H1 (cell line): ENCODE measurements around the gene TPD52L1. TPM values are rescaled to one million over a fixed set of nuclear protein-coding genes. Genes with fewer than 3 reads are reported as not detected.

Experiments
- CTCF ChIA-PET: fragments of 300-600 bp; sonication (Branson Sonifier 250); formaldehyde crosslinking; loops from one replicate; lab custom pipeline; 2021; ENCODE audit not compliant: partially characterized antibody; lab: Charles Lee
- POLR2A ChIA-PET: fragments of 300-600 bp; sonication (Branson Sonifier 250); formaldehyde crosslinking; loops from one replicate; lab custom pipeline; 2021; ENCODE audit warnings: inconsistent platforms; ENCODE audit not compliant: partially characterized antibody; lab: Charles Lee
- DNase-seq, 2 experiments: peaks; one replicate each; pipeline versions ENCODE4 v3.0.0 to v3.0.0-alpha.2; 2010 to 2022; ENCODE audit warnings: low spot score in 2 of 2, low read depth in 1 of 2, mixed read lengths in 1 of 2
- FAIRE-seq: peaks from 2 replicates; lab custom pipeline; 2011; peaks lifted over from hg19 to GRCh38; lab: Jason Lieb, UNC
- H2AFZ ChIP-seq: 2 replicates; pipeline ENCODE4 v1.8.1; 2012; ENCODE audit warnings: low read length, inconsistent platforms
- H2AK5ac ChIP-seq: 2 replicates; pipeline ENCODE4 v1.6.1; 2013; ENCODE audit warnings: low read depth, low read length
- H2BK120ac ChIP-seq: replicated peaks from 2 replicates; pipeline ENCODE3; 2013; ENCODE audit warnings: low read depth, low read length, inconsistent platforms
- H2BK12ac ChIP-seq: 2 replicates; pipeline ENCODE4 v1.6.1; 2013; ENCODE audit warnings: low read depth, low read length
- H2BK15ac ChIP-seq: 2 replicates; pipeline ENCODE4 v1.6.1; 2013; ENCODE audit warnings: low read length
- H2BK20ac ChIP-seq: 2 replicates; pipeline ENCODE4 v1.6.1; 2013; ENCODE audit warnings: low read length
- H2BK5ac ChIP-seq: 2 replicates; pipeline ENCODE4 v1.6.1; 2013; ENCODE audit warnings: low read depth, low read length
- H3K14ac ChIP-seq: 2 replicates; pipeline ENCODE4 v1.6.1; 2013; ENCODE audit warnings: inconsistent platforms; ENCODE audit not compliant: insufficient read length
- H3K18ac ChIP-seq: 2 replicates; pipeline ENCODE4 v1.6.1; 2013; ENCODE audit warnings: low read length; ENCODE audit errors: extremely low read depth
- H3K23ac ChIP-seq: 2 replicates; pipeline ENCODE4 v1.6.1; 2013; ENCODE audit warnings: inconsistent platforms; ENCODE audit not compliant: insufficient read length
- H3K23me2 ChIP-seq: 2 replicates; pipeline ENCODE4 v1.6.1; 2013; ENCODE audit warnings: low read depth, low read length
- H3K27ac ChIP-seq: 2 replicates; pipeline ENCODE4 v1.6.1; 2011; ENCODE audit warnings: low read depth, low read length, inconsistent platforms
- H3K27me3 ChIP-seq, 4 experiments: replicated peaks in 1 of 4; 1 replicate in 1 of 4; 2 replicates in 3 of 4; pipeline versions ENCODE4 v1.6.1 to v1.8.1; 2011 to 2013; ENCODE audit warnings: low read length in 3 of 4, mild to moderate bottlenecking in 3 of 4, inconsistent platforms in 2 of 4, mixed read lengths in 2 of 4, moderate library complexity in 1 of 4; ENCODE audit not compliant: control insufficient read depth in 3 of 4, insufficient read depth in 3 of 4; ENCODE audit errors: extremely low read depth in 1 of 4
- H3K36me3 ChIP-seq, 4 experiments: 2 replicates each; pipeline versions ENCODE4 v1.6.1 to v1.8.1; 2011 to 2013; ENCODE audit warnings: mild to moderate bottlenecking in 4 of 4, low read length in 3 of 4, moderate library complexity in 2 of 4, control low read depth in 1 of 4, inconsistent platforms in 1 of 4; ENCODE audit not compliant: insufficient read depth in 4 of 4, control insufficient read depth in 2 of 4
- H3K4ac ChIP-seq: replicated peaks from 2 replicates; pipeline ENCODE3; 2013; ENCODE audit warnings: low read length, low read depth, mixed read lengths, inconsistent platforms; ENCODE audit not compliant: insufficient read length
- H3K4me1 ChIP-seq, 4 experiments: replicated peaks in 1 of 4; 1 replicate in 1 of 4; 2 replicates in 3 of 4; pipeline versions ENCODE4 v1.6.1 to v1.8.1; 2011 to 2013; ENCODE audit warnings: low read length in 3 of 4, inconsistent platforms in 2 of 4, mixed read lengths in 1 of 4; ENCODE audit not compliant: insufficient read depth in 4 of 4, control insufficient read depth in 3 of 4
- H3K4me2 ChIP-seq, 2 experiments: 2 replicates each; pipeline versions ENCODE4 v1.6.1 to v1.8.1; 2011 to 2013; ENCODE audit warnings: low read depth in 2 of 2, low read length in 2 of 2, control low read depth in 1 of 2, inconsistent platforms in 1 of 2, mild to moderate bottlenecking in 1 of 2; ENCODE audit not compliant: insufficient read depth in 1 of 2
- H3K4me3 ChIP-seq, 4 experiments: fragments of 200-600, 300-600 bp in 1 of 4; sonication (generic), shearing (Covaris generic), sonication (Bioruptor Twin) in 1 of 4; 2 replicates each; pipeline versions ENCODE4 v1.5.1 to v1.8.1; 2011 to 2016; ENCODE audit warnings: low read length in 4 of 4, low read depth in 3 of 4, control low read depth in 2 of 4, inconsistent platforms in 2 of 4, mild to moderate bottlenecking in 2 of 4, mixed read lengths in 1 of 4, moderate library complexity in 1 of 4; ENCODE audit not compliant: insufficient read depth in 2 of 4; ENCODE audit errors: extremely low read depth in 1 of 4
- H3K56ac ChIP-seq: replicated peaks from 2 replicates; pipeline ENCODE3; 2013; ENCODE audit warnings: low read depth, mild to moderate bottlenecking, mixed read lengths, low read length, inconsistent platforms; ENCODE audit not compliant: insufficient read length
- H3K79me1 ChIP-seq: 2 replicates; pipeline ENCODE4 v1.6.1; 2013; ENCODE audit warnings: low read depth, low read length, control low read depth
- H3K79me2 ChIP-seq, 2 experiments: 2 replicates each; pipeline versions ENCODE4 v1.6.1 to v1.8.1; 2012 to 2013; ENCODE audit warnings: low read length in 2 of 2, mild to moderate bottlenecking in 2 of 2, inconsistent platforms in 1 of 2; ENCODE audit not compliant: insufficient read depth in 2 of 2, control insufficient read depth in 1 of 2
- H3K9ac ChIP-seq, 4 experiments: replicated peaks in 1 of 4; 1 replicate in 1 of 4; 2 replicates in 3 of 4; pipeline versions ENCODE4 v1.6.1 to v1.8.1; 2011 to 2013; ENCODE audit warnings: low read depth in 3 of 4, low read length in 3 of 4, control low read depth in 2 of 4, mild to moderate bottlenecking in 2 of 4, moderate library complexity in 2 of 4, inconsistent platforms in 1 of 4; ENCODE audit errors: extremely low read depth in 1 of 4
- H3K9me3 ChIP-seq, 2 experiments: 2 replicates each; pipeline versions ENCODE4 v1.6.1 to v1.8.1; 2012 to 2013; ENCODE audit warnings: mild to moderate bottlenecking in 2 of 2, moderate library complexity in 2 of 2, control low read depth in 1 of 2, inconsistent platforms in 1 of 2, low read depth in 1 of 2, low read length in 1 of 2, mixed read lengths in 1 of 2; ENCODE audit not compliant: insufficient read depth in 2 of 2
- H4K20me1 ChIP-seq, 2 experiments: replicated peaks in 1 of 2; 2 replicates each; pipeline versions ENCODE3 to v1.8.1; 2011 to 2013; ENCODE audit warnings: inconsistent platforms in 2 of 2, low read length in 2 of 2, mild to moderate bottlenecking in 1 of 2; ENCODE audit not compliant: insufficient read depth in 2 of 2, control insufficient read depth in 1 of 2
- H4K5ac ChIP-seq: 2 replicates; pipeline ENCODE4 v1.6.1; 2013; ENCODE audit warnings: low read length, low read depth, mixed read lengths, inconsistent platforms; ENCODE audit not compliant: insufficient read length
- H4K8ac ChIP-seq: 2 replicates; pipeline ENCODE4 v1.8.0; 2013; ENCODE audit warnings: mild to moderate bottlenecking, moderate library complexity, low read length, inconsistent platforms; ENCODE audit not compliant: insufficient read depth; ENCODE audit errors: extremely low read depth
- H4K91ac ChIP-seq: replicated peaks from 2 replicates; pipeline ENCODE3; 2013; ENCODE audit warnings: low read length, mixed read lengths, inconsistent platforms; ENCODE audit not compliant: insufficient read length
- ASH2L ChIP-seq: fragments of 200-600, 300-600 bp; sonication (generic); IDR thresholded peaks from one replicate; pipeline ENCODE4 v1.7.1; 2017; ENCODE audit warnings: low read length
- CBX5 ChIP-seq: fragments of 300-800, 300-1000 bp; sonication (generic); IDR thresholded peaks from 2 replicates; pipeline ENCODE4 v1.7.1; 2016; ENCODE audit warnings: antibody characterized with exemption, low read length, low read depth
- CBX8 ChIP-seq: fragments of 300-800, 300-1000 bp; sonication (generic); IDR thresholded peaks from 2 replicates; pipeline ENCODE4 v1.7.1; 2016; ENCODE audit warnings: low read depth, low read length, borderline replicate concordance
- CEBPB ChIP-seq: IDR thresholded peaks from 2 replicates; pipeline ENCODE4 v1.6.1; 2012; ENCODE audit warnings: low read depth, low read length
- GABPA ChIP-seq: IDR thresholded peaks from 2 replicates; pipeline ENCODE4 v1.6.1; 2011; ENCODE audit warnings: mild to moderate bottlenecking, low read length, moderate library complexity, borderline replicate concordance; ENCODE audit not compliant: insufficient read depth
- HDAC2 ChIP-seq, 2 experiments: fragments of 300-600 bp in 1 of 2; sonication (generic) in 1 of 2; IDR thresholded peaks; 2 replicates each; pipeline ENCODE4 v1.6.1; 2011 to 2012; ENCODE audit warnings: low read depth in 2 of 2, low read length in 2 of 2, mild to moderate bottlenecking in 2 of 2, moderate library complexity in 2 of 2, borderline replicate concordance in 1 of 2, inconsistent platforms in 1 of 2
- KDM4A ChIP-seq: IDR thresholded peaks from one replicate; pipeline ENCODE4 v1.7.1; 2012; ENCODE audit warnings: low read depth, mild to moderate bottlenecking, moderate library complexity, low read length, inconsistent platforms; ENCODE audit not compliant: severe bottlenecking
- SIN3A ChIP-seq, 2 experiments: IDR thresholded peaks in 1 of 2; conservative IDR thresholded peaks in 1 of 2; 2 replicates each; pipeline ENCODE4 v1.6.1; 2011 to 2012; ENCODE audit warnings: low read length in 2 of 2, improper control_type of control experiment in 1 of 2, low read depth in 1 of 2, mild to moderate bottlenecking in 1 of 2
- SP4 ChIP-seq: IDR thresholded peaks from 2 replicates; pipeline ENCODE4 v1.6.1; 2012; ENCODE audit warnings: low read length, inconsistent platforms
- YY1 ChIP-seq: IDR thresholded peaks from 2 replicates; pipeline ENCODE4 v1.6.1; 2011; ENCODE audit warnings: low read depth, mild to moderate bottlenecking, low read length
- WGBS, 2 experiments: shearing (Covaris generic) in 1 of 2; methylation state at CpG; one replicate each; pipeline versions ENCODE4 v1.1.6 to v1.1.7; 2013 to 2015; ENCODE audit warnings: low lambda C conversion rate in 2 of 2, mixed read lengths in 2 of 2, inconsistent platforms in 1 of 2, low coverage in 1 of 2, missing lambda C conversion rate in 1 of 2; ENCODE audit not compliant: insufficient replicate concordance in 2 of 2, insufficient coverage in 1 of 2, insufficient read length in 1 of 2; ENCODE audit errors: extremely low coverage in 1 of 2, missing lambda C conversion rate in 1 of 2; 5-methylcytosine and 5-hydroxymethylcytosine counted together
- polyA plus RNA-seq, 7 experiments: library from polyadenylated mRNA; depleted of rRNA in 3 of 7; stranded (reverse) in 5 of 7; unstranded in 2 of 7; fragments of >200 nt in 5 of 7; fragments of 200-250 nt in 2 of 7; gene quantifications; 1 replicate in 5 of 7; 2 replicates in 1 of 7; 4 replicates in 1 of 7; pipeline versions ENCODE4 v1.2.1 to v1.2.3, GENCODE V29; 2011 to 2013; ENCODE audit warnings: missing spikeins in 2 of 7, mixed read lengths in 2 of 7
- total RNA-seq: library from RNA; stranded (reverse); fragmentation: NEBNext Ultra II Directional; extraction: Animal tissue kit (Norgen Biotek cat#: 25700); gene quantifications from 2 replicates; pipeline ENCODE4 v1.2.1, GENCODE V29; 2021
- TF ChIP-seq, protein P1 (sequence below): IDR thresholded peaks from 2 replicates; pipeline ENCODE4 v1.6.1; 2012; ENCODE audit warnings: low read length, inconsistent platforms
- TF ChIP-seq, protein P2 (sequence below): IDR thresholded peaks from 2 replicates; pipeline ENCODE4 v1.6.1; 2011; ENCODE audit warnings: low read depth, mild to moderate bottlenecking, low read length; ENCODE audit not compliant: insufficient read depth

Gene TPD52L1
- total and polyA plus RNA-seq, 2 of the 8 experiments (the other 6 are each of a cell fraction or from before 2014, with no cell fraction given), result 7.4 to 14.2 TPM

DNA sequence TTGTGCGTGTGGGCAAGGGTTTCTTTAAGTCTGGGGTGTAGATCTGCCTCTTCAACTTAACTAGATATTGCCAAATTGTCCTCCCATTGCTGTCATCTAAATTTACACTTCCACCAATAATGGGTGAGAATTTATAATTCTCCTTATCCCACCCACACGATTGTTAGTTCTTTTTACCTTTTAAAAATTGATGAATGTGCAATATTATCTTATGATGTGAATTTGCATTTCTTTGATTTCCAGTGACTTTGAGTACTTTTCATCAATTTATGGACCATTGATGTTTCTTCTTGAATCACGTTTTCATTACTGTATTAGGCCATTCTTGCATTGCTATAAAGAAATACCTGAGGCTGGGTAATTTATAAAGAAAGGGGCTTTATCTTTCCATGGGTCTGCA lies 17.2 kb upstream of the TPD52L1 start:
- Histone ChIP-seq H3K4me1 (no peaks in the 10 kb centered on the region), H2BK120ac (no peak overlapping the region), H3K27me3 (no peaks in the 10 kb centered on the region), H4K20me1 (no peaks in the 10 kb centered on the region), H3K79me1 (no peaks in the 10 kb centered on the region), H3K14ac (no peak overlapping the region), H2AK5ac (no peak overlapping the region), H2AFZ (no peak overlapping the region), H2BK15ac (no peak overlapping the region), H3K9ac (no peak overlapping the region), H3K9me3 (no peaks in the 10 kb centered on the region), H3K23me2 (no peaks in the 10 kb centered on the region), H3K36me3 (no peaks in the 10 kb centered on the region), H2BK5ac (no peak overlapping the region), H3K56ac (no peak overlapping the region), H3K18ac (no peak overlapping the region), H3K23ac (no peak overlapping the region), H3K79me2 (no peaks in the 10 kb centered on the region), H3K4me2 (no peak overlapping the region), H3K4me3 (no peak overlapping the region), H3K4ac (no peak overlapping the region), H4K5ac (no peak overlapping the region), H3K27ac (no peak overlapping the region), H2BK20ac (no peak overlapping the region), H4K8ac (no peak overlapping the region), H4K91ac (no peak overlapping the region), H2BK12ac (no peak overlapping the region)
- FAIRE-seq (no peak), DNase-seq (no peak)
- ChIA-PET CTCF (no interaction called here), POLR2A (no interaction called here)
- 86% methylated on average over 3 of the region's 3 CpGs; no CpG with 5 or more reads in 1 of the 2 experiments for WGBS, 2 experiments
- TF ChIP-seq, protein P1, sequence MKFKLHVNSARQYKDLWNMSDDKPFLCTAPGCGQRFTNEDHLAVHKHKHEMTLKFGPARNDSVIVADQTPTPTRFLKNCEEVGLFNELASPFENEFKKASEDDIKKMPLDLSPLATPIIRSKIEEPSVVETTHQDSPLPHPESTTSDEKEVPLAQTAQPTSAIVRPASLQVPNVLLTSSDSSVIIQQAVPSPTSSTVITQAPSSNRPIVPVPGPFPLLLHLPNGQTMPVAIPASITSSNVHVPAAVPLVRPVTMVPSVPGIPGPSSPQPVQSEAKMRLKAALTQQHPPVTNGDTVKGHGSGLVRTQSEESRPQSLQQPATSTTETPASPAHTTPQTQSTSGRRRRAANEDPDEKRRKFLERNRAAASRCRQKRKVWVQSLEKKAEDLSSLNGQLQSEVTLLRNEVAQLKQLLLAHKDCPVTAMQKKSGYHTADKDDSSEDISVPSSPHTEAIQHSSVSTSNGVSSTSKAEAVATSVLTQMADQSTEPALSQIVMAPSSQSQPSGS, result no peak
- TF ChIP-seq, protein P2, sequence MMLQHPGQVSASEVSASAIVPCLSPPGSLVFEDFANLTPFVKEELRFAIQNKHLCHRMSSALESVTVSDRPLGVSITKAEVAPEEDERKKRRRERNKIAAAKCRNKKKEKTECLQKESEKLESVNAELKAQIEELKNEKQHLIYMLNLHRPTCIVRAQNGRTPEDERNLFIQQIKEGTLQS, result no peak
- no peak for TF ChIP-seq HDAC2 (IDR thresholded peaks at IDR 0.05; ENCODE audit: borderline replicate concordance in 1 of 2, low read depth in 2 of 2, low read length in 2 of 2)
- no peak for TF ChIP-seq CBX8
- no peak for TF ChIP-seq CEBPB
- no peak for TF ChIP-seq SP4
- TF ChIP-seq CBX5, result no peak
- no peak for TF ChIP-seq KDM4A
- no peak for TF ChIP-seq YY1
- TF ChIP-seq GABPA, result no peak
- no peak for TF ChIP-seq SIN3A (conservative IDR thresholded peaks at IDR 0.05 in 1 of 2, IDR thresholded peaks at IDR 0.05 in 1 of 2; ENCODE audit: low read depth in 1 of 2, low read length in 2 of 2)
- TF ChIP-seq ASH2L, result no peak
